ENCODE results near the gene KIF3A. TPM values are rescaled to one million over a fixed set of nuclear protein-coding genes. Genes with fewer than 3 reads are reported as not detected.

The KIF3A gene
- total RNA-seq, 2 donors from 2014 or later: 17.4 to 34.5 TPM

DNA sequence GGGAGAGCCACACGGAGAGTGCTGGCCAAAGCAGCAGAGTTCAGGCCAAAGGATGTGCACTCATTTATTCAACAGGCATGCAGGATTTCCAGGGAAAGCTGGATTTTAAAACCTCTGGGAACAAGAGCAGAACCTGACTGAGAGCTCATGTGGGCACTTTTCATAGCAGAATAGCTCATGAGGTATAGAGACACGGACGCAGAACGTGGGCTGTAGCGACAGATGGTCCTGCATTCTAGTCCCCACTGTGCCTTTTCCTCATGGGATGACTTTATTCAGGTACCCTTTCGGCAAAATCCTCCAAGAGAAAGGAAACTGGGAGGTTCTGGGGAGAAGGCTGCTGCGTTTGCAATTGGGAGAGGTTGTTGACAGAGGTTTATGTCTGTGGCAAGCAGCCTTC is 58.2 kb downstream of the KIF3A start:
- H3K27me3 Mint-ChIP-seq: peaks cover 0 to 6% of the 10 kb centered on the region in 2 donors
- no peak overlapping the region for H3K27ac Mint-ChIP-seq
- no peaks in the 10 kb centered on the region for H3K36me3 Mint-ChIP-seq
- peaks cover 10 to 11% of the 10 kb centered on the region in 2 donors for H3K4me1 Mint-ChIP-seq (ENCODE audit: low read depth in 2 of 2)
- DNase-seq (ENCODE audit: low spot score) (no peak), ATAC-seq (no peak)
- no peak overlapping the region for H3K4me3 Mint-ChIP-seq
- H3K9me3 Mint-ChIP-seq: no peaks in the 10 kb centered on the region

DNA sequence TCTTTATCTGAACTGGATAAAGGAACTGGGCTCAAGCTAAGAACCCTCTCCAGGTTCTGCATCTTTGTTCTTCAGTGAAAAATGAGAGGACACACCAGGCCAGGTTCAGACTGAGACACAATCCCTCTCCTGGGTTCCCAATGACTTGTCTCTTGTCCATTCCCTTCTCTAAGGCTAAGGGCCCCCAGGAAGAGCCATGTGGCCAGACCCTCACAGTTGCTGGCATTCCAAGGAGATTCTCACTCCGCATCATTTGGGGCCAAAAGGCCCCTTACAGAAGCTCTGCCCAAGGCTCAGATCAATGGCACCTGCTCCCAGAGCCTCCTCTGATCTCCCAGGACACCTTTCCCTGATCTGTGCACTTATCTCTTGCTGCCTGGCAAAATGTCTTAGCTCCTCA is 58.6 kb downstream of the KIF3A start:
- no peak overlapping the region for H3K4me3 Mint-ChIP-seq
- peaks cover 10 to 11% of the 10 kb centered on the region in 2 donors for H3K4me1 Mint-ChIP-seq (ENCODE audit: low read depth in 2 of 2)
- ATAC-seq: no peak
- H3K36me3 Mint-ChIP-seq: no peaks in the 10 kb centered on the region
- H3K9me3 Mint-ChIP-seq: no peaks in the 10 kb centered on the region
- no peak for DNase-seq (ENCODE audit: low spot score)
- H3K27me3 Mint-ChIP-seq: peaks cover 0 to 6% of the 10 kb centered on the region in 2 donors
- no peak overlapping the region for H3K27ac Mint-ChIP-seq

DNA sequence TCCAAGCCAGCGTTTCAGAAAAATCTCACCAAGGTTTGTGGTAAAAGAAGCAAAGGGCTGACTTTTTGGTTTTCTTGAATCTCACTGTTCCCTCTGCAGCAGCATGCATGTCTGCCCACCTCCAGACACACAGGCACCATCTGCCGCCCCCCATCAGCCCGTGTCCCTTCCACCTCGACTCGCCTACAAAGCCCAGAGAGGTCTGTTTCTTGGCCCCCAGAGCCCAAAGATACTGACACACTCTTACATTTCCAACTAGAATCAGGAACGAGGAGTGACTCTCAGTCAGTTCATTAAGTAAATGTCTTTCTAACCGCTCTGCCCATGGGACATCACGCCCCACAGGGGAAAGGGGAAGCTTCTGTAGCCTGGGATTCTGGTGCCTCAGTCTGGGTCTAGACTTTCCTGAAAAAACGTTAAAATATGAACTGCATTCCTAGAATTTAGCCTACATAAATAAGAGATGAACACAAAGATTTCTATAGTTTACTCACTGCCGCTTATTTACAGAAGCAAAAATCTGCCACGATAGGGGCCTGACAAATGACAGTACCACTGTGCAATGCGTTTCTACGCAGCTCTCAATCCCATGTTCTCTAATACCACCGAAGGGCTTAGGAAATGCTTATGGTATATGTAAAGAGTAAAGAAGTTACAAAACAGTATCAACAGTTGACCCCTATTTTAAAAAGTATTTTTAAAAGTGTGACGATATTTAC is 59.5 kb downstream of the KIF3A start:
- Mint-ChIP-seq H3K9me3 (no peaks in the 10 kb centered on the region), H3K4me1 (ENCODE audit: low read depth in 2 of 2) (peaks cover 10 to 11% of the 10 kb centered on the region in 2 donors), H3K36me3 (no peaks in the 10 kb centered on the region), H3K4me3 (no peak overlapping the region), H3K27ac (no peak overlapping the region), H3K27me3 (peaks cover 0 to 6% of the 10 kb centered on the region in 2 donors)
- ATAC-seq (no peak), DNase-seq (ENCODE audit: low spot score) (no peak)

- peaks cover 0 to 6% of the 10 kb centered on the region in 2 donors for H3K27me3 Mint-ChIP-seq
- H3K27ac Mint-ChIP-seq: peak overlapping the region in 1 of 2 donors; percentile 6
- DNase-seq (ENCODE audit: low spot score) (no peak), ATAC-seq (no peak)
- no peaks in the 10 kb centered on the region for H3K9me3 Mint-ChIP-seq
- H3K4me1 Mint-ChIP-seq (ENCODE audit: low read depth in 2 of 2): peaks cover 10 to 11% of the 10 kb centered on the region in 2 donors
- H3K36me3 Mint-ChIP-seq: no peaks in the 10 kb centered on the region
- no peak overlapping the region for H3K4me3 Mint-ChIP-seq
Observed at GRCh38 chr5:132677191-132677590, 60.2 kb downstream of the KIF3A start.

- peak overlapping the region; percentile 24 for H3K4me3 Mint-ChIP-seq
- peak overlapping the region in 1 of 2 donors; percentile 6 for H3K27ac Mint-ChIP-seq
- H3K36me3 Mint-ChIP-seq: no peaks in the 10 kb centered on the region
- DNase-seq (ENCODE audit: low spot score) (no peak), ATAC-seq (peak in 1 of 2 donors; percentile 48)
- no peaks in the 10 kb centered on the region for H3K9me3 Mint-ChIP-seq
- peaks cover 9 to 12% of the 10 kb centered on the region in 2 donors for H3K4me1 Mint-ChIP-seq (ENCODE audit: low read depth in 2 of 2)
- peaks cover 0 to 7% of the 10 kb centered on the region in 2 donors for H3K27me3 Mint-ChIP-seq
Observed at GRCh38 chr5:132675936-132676689, 61.2 kb downstream of the KIF3A start.

- H3K4me3 Mint-ChIP-seq: peak overlapping the region; percentile 49
Observed at GRCh38 chr5:132674671-132675506, 62.5 kb downstream of the KIF3A start.

GRCh38 chr5:132673939-132674630 is 63.3 kb downstream of the KIF3A start, which contains the start of gene IL4:
Gene IL4 (plus strand): TSS chr5:132673989. CDS start chr5:132674051, 62 bp downstream.
- no peaks in the 10 kb centered on the region for H3K9me3 Mint-ChIP-seq
- peaks cover 4 to 9% of the 10 kb centered on the region in 2 donors for H3K27me3 Mint-ChIP-seq
- ATAC-seq: no peak
- H3K36me3 Mint-ChIP-seq: no peaks in the 10 kb centered on the region
- DNase-seq (ENCODE audit: low spot score): no peak
- peak within 1 kb of the TSS; percentile 49 for H3K4me3 Mint-ChIP-seq
- peaks cover 5 to 12% of the 10 kb centered on the region in 2 donors for H3K4me1 Mint-ChIP-seq (ENCODE audit: low read depth in 2 of 2)
- peak within 1 kb of the TSS; percentile 28 to 40 for H3K27ac Mint-ChIP-seq

More at GRCh38 chr5:132674671-132675506, 62.5 kb downstream of the KIF3A start:
- H3K36me3 Mint-ChIP-seq: no peaks in the 10 kb centered on the region
- ATAC-seq: peak in 1 of 2 donors; percentile 54
- no peak for DNase-seq (ENCODE audit: low spot score)
- H3K27ac Mint-ChIP-seq: peak overlapping the region; percentile 28 to 40
- H3K4me1 Mint-ChIP-seq (ENCODE audit: low read depth in 2 of 2): peaks cover 5 to 12% of the 10 kb centered on the region in 2 donors
- no peaks in the 10 kb centered on the region for H3K9me3 Mint-ChIP-seq
- H3K27me3 Mint-ChIP-seq: peaks cover 4 to 9% of the 10 kb centered on the region in 2 donors

DNA sequence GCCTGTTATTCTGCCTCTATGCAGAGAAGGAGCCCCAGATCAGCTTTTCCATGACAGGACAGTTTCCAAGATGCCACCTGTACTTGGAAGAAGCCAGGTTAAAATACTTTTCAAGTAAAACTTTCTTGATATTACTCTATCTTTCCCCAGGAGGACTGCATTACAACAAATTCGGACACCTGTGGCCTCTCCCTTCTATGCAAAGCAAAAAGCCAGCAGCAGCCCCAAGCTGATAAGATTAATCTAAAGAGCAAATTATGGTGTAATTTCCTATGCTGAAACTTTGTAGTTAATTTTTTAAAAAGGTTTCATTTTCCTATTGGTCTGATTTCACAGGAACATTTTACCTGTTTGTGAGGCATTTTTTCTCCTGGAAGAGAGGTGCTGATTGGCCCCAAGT is 63.9 kb downstream of the KIF3A start:
- H3K9me3 Mint-ChIP-seq: no peaks in the 10 kb centered on the region
- H3K36me3 Mint-ChIP-seq: no peaks in the 10 kb centered on the region
- DNase-seq (ENCODE audit: low spot score) (no peak), ATAC-seq (no peak)
- H3K27ac Mint-ChIP-seq: peak overlapping the region in 1 of 2 donors; percentile 40
- peaks cover 4 to 9% of the 10 kb centered on the region in 2 donors for H3K27me3 Mint-ChIP-seq
- no peak overlapping the region for H3K4me3 Mint-ChIP-seq
- H3K4me1 Mint-ChIP-seq (ENCODE audit: low read depth in 2 of 2): peaks cover 5 to 12% of the 10 kb centered on the region in 2 donors

DNA sequence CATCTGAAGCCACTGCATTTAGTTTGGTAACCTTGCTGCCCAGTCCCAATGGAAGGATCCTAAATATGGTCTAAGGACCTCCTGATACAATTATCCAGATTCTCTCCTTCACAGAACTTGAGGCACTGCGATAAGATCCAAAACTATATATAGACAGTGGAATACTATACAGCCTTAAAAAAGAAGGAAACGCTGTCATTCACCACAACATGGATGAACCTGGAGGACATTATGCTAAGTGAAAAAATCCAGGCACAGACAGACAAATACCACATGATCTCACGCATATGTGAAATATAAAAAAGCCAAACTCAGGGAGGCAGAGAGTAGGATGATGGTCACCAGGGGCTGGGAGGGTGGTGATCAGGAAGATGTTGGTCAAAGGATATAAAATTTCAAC is 66.3 kb downstream of the KIF3A start:
- peaks cover 0 to 5% of the 10 kb centered on the region in 2 donors for H3K4me1 Mint-ChIP-seq (ENCODE audit: low read depth in 2 of 2)
- ATAC-seq: no peak
- no peaks in the 10 kb centered on the region for H3K36me3 Mint-ChIP-seq
- no peaks in the 10 kb centered on the region for H3K9me3 Mint-ChIP-seq
- peak overlapping the region in 1 of 2 donors; percentile 46 for H3K27ac Mint-ChIP-seq
- no peak for DNase-seq (ENCODE audit: low spot score)
- peaks cover 3 to 4% of the 10 kb centered on the region in 2 donors for H3K27me3 Mint-ChIP-seq
- H3K4me3 Mint-ChIP-seq: no peak overlapping the region

DNA sequence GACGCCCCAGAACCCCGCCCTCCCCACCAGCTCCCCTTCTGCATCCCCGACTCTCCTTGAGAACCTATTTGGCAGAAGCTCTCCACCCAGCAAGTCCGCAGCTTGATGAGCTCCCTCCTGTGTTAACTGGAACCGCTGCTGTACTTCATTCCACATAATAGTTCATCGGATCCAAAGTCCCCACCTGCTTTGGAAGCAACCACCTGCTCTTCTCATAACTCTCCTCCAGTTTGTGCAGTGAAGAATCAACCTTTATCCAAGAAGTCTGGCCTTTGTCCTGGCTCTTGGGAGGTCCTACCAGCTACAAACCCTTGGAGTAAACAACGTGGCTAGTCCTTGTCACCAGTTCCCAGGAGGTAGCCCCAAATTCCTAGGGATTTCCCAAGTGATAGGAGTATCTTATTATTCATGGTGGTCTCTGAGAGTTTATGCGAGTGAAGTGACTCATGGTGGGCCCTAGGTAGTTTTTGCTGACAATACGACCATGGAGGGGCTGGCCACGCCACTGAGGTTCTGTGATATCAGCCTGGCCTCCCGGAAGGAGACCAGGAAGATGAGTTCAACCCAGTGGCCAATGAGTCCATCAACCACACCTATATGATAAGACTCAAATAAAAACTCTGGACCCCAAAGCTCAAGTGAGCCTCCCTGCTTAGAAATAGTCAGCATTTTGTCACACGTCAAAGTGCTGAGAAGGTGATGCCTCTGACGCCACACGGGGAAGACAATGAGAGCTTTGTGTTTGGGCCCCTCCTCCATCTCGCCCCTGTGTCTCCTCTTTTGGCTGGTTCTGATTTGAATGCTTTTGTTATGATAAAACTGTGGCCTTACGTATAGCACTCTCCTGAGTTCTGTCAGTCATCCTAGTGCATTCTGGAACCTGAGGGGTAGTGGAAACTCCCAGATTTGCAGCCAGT is 67.1 kb downstream of the KIF3A start:
- no peak for ATAC-seq
- no peak for DNase-seq (ENCODE audit: low spot score)
- peaks cover 0 to 3% of the 10 kb centered on the region in 2 donors for H3K4me1 Mint-ChIP-seq (ENCODE audit: low read depth in 2 of 2)
- no peaks in the 10 kb centered on the region for H3K36me3 Mint-ChIP-seq
- no peak overlapping the region for H3K4me3 Mint-ChIP-seq
- no peaks in the 10 kb centered on the region for H3K9me3 Mint-ChIP-seq
- H3K27ac Mint-ChIP-seq: peak overlapping the region in 1 of 2 donors; percentile 46
- H3K27me3 Mint-ChIP-seq: peaks cover 3 to 4% of the 10 kb centered on the region in 2 donors

- DNase-seq (ENCODE audit: low spot score) (no peak), ATAC-seq (no peak)
- H3K36me3 Mint-ChIP-seq: no peaks in the 10 kb centered on the region
- H3K4me1 Mint-ChIP-seq (ENCODE audit: low read depth in 2 of 2): peaks cover 4 to 5% of the 10 kb centered on the region in 2 donors
- H3K9me3 Mint-ChIP-seq: no peaks in the 10 kb centered on the region
- no peak overlapping the region for H3K4me3 Mint-ChIP-seq
- no peak overlapping the region for H3K27ac Mint-ChIP-seq
- H3K27me3 Mint-ChIP-seq: peaks cover 3 to 4% of the 10 kb centered on the region in 2 donors
Observed at GRCh38 chr5:132669455-132669820, 67.9 kb downstream of the KIF3A start.

Data from natural killer cell treated with Interleukin-12 subunit alpha and Interleukin-12 subunit beta and Interleukin-15 and Interleukin-18, amount 100 ng/mL, for 72 hours (primary cell).